HEK293T (cell line): ENCODE data around the gene NPHP4.

ENCODE experiments used
- ARNT ChIP-seq: fragments of 450-650 bp; IDR thresholded peaks from 2 replicates; pipeline ENCODE4 v1.6.1; 2017; ENCODE audit warnings: mild to moderate bottlenecking
- BHLHE40 ChIP-seq: fragments of 450-650 bp; IDR thresholded peaks from 2 replicates; pipeline ENCODE4 v1.6.1; 2016; ENCODE audit warnings: mild to moderate bottlenecking, moderate library complexity, borderline replicate concordance
- CTBP1 ChIP-seq: fragments of 450-650 bp; IDR thresholded peaks from 2 replicates; pipeline ENCODE4 v1.6.1; 2016; ENCODE audit warnings: borderline replicate concordance
- ELF4 ChIP-seq: fragments of 450-650 bp; IDR thresholded peaks from 2 replicates; pipeline ENCODE4 v1.6.1; 2017; ENCODE audit warnings: antibody characterized with exemption
- FOXA1 ChIP-seq: fragments of 450-650 bp; IDR thresholded peaks from 2 replicates; pipeline ENCODE4 v1.6.1; 2016; ENCODE audit warnings: mild to moderate bottlenecking
- FOXK2 ChIP-seq: fragments of 450-650 bp; IDR thresholded peaks from 2 replicates; pipeline ENCODE4 v1.6.1; 2016; ENCODE audit warnings: mild to moderate bottlenecking
- FOXM1 ChIP-seq: fragments of 450-650 bp; IDR thresholded peaks from 2 replicates; pipeline ENCODE4 v1.6.1; 2017; ENCODE audit warnings: mild to moderate bottlenecking, borderline replicate concordance
- NFRKB ChIP-seq: fragments of 450-650 bp; IDR thresholded peaks from 2 replicates; pipeline ENCODE4 v1.6.1; 2016; ENCODE audit warnings: mild to moderate bottlenecking, moderate library complexity
- PKNOX1 ChIP-seq: fragments of 450-650 bp; IDR thresholded peaks from 2 replicates; pipeline ENCODE4 v1.6.1; 2016
- SP1 ChIP-seq: fragments of 450-650 bp; IDR thresholded peaks from 2 replicates; pipeline ENCODE4 v1.6.1; 2017
- SUZ12 ChIP-seq: fragments of 450-650 bp; IDR thresholded peaks from 2 replicates; pipeline ENCODE4 v1.6.1; 2016; ENCODE audit warnings: mild to moderate bottlenecking
- TARDBP ChIP-seq: fragments of 450-650 bp; IDR thresholded peaks from 2 replicates; pipeline ENCODE4 v1.6.1; 2016

DNA sequence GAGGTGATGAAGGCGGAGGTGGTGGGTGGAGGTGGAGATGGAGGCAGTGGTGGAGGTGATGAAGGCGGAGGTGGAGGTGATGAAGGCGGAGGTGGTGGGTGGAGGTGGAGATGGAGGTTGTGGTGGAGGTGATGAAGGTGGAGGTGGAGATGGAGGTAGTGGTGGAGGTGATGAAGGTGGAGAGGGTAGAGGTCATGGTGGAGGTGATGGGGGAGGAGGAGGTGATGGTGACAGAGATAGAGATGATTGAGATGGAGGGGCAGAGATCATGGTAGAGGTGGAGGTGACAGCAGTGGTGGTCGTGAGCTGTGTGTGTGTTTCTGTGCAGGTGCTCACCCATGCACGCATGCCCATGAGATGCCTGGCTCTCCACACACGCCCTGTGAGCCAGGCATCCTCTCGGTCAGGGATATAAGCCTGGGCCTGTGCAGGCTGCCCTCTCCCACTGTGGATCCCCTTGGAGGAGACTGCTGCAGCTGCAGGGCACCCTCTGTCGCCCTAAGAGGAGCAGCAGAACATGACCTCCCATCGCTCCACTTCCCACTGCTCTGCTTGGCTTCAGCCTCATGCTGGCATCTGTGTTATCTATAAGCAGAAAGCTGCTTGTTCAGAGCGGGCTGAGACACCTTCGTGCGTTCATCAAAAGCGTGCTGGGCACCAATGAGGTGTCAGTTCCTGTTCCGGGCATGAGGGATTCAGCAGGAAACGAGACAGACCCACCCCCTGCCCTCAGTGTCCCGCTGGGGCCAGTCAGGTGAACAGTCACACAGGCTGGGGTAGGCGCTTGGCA lies 20.5 kb upstream of the NPHP4 start:
- TF ChIP-seq BHLHE40 (no peak), ARNT (no peak), FOXM1 (no peak), SUZ12 (no peak), FOXK2 (no peak), NFRKB (no peak), CTBP1 (no peak), FOXA1 (no peak), TARDBP (no peak), SP1 (no peak), ELF4 (no peak), PKNOX1 (no peak)
